ENCODE results near the gene NDRG3.

NDRG3 gene

GRCh38 chr20:36654506-36654905 is 91.4 kb downstream of the NDRG3 start:
- no peak for DNase-seq
- no peaks in the 10 kb centered on the region for H3K9me3 ChIP-seq
- no peak overlapping the region for H3K4me3 ChIP-seq (ENCODE audit: low read depth, low read length)
- TF ChIP-seq CTCF (IDR thresholded peaks at IDR 0.05; ENCODE audit: low read depth, low read length) = no peak
- H3K36me3 ChIP-seq = peaks cover 3% of the 10 kb centered on the region; the same call in 1 of the 2 replicates
- no peaks in the 10 kb centered on the region for H3K4me1 ChIP-seq
- no peaks in the 10 kb centered on the region for H3K27me3 ChIP-seq

DNA sequence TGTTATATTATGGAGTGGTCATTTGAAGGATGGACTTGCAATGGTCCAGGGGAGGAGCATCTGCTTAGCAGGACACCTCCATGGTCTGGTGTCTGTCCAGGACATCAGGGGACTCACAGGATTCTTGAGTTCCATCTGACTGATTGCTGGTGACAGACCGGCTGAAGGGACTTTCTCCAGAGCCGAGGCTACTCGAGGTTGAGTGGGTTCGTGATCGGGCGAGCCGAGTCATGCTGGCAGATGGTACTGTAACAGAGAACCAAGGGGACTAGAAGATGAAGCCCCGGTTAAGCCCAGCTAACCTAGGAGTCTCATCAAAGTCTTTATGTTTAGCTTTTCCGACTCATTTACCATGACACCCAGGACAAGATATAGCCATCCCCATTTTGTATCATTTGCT is 92.4 kb downstream of the NDRG3 start:
- H3K27me3 ChIP-seq = no peaks in the 10 kb centered on the region
- H3K4me3 ChIP-seq (ENCODE audit: low read depth, low read length) = no peak overlapping the region
- TF ChIP-seq CTCF (IDR thresholded peaks at IDR 0.05; ENCODE audit: low read depth, low read length) = no peak
- H3K9me3 ChIP-seq = no peaks in the 10 kb centered on the region
- no peak for DNase-seq
- no peaks in the 10 kb centered on the region for H3K4me1 ChIP-seq
- H3K36me3 ChIP-seq = peaks cover 3% of the 10 kb centered on the region; the same call in 1 of the 2 replicates

GRCh38 chr20:36647196-36648121 is 98.4 kb downstream of the NDRG3 start:
- no peak overlapping the region for H3K4me3 ChIP-seq (ENCODE audit: low read depth, low read length)
- H3K9me3 ChIP-seq = no peaks in the 10 kb centered on the region
- no peaks in the 10 kb centered on the region for H3K27me3 ChIP-seq
- TF ChIP-seq CTCF (IDR thresholded peaks at IDR 0.05; ENCODE audit: low read depth, low read length) = no peak
- no peaks in the 10 kb centered on the region for H3K4me1 ChIP-seq
- H3K36me3 ChIP-seq = no peaks in the 10 kb centered on the region
- DNase-seq = no peak

GRCh38 chr20:36646678-36647077 is 99.2 kb downstream of the NDRG3 start:
- H3K27me3 ChIP-seq = no peaks in the 10 kb centered on the region
- no peaks in the 10 kb centered on the region for H3K36me3 ChIP-seq
- DNase-seq = no peak
- H3K9me3 ChIP-seq = no peaks in the 10 kb centered on the region
- no peak for TF ChIP-seq CTCF (IDR thresholded peaks at IDR 0.05; ENCODE audit: low read depth, low read length)
- no peaks in the 10 kb centered on the region for H3K4me1 ChIP-seq
- no peak overlapping the region for H3K4me3 ChIP-seq (ENCODE audit: low read depth, low read length)

DNA sequence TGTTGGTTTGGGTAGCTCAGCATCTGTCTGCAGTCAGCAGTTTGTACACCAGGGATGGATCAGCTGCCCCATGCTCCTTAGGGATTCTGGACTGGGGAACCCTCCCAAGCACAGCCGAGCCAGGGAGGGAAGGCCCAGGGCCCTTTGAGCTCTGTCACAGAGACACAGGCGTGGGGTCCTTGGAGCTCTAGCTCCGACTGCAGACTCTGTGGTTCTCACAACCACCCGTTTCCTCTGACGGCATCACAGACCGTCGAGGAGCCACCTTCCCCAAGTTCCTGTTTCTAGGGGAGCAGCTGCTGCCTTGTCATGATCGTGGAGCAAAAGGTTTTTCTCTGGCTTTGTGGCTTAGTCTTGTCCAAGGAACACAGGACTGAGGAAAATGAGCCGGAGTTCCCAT is 99.9 kb downstream of the NDRG3 start, which contains the start of gene SLA2:
Gene SLA2 (minus strand): TSS at position 199 of the 400 bp plus-strand sequence. CDS start 4,861 bp downstream, outside the sequence.
- no peak for DNase-seq
- Histone ChIP-seq H3K4me1 (no peaks in the 10 kb centered on the region), H3K27me3 (no peaks in the 10 kb centered on the region), H3K9me3 (no peaks in the 10 kb centered on the region), H3K36me3 (no peaks in the 10 kb centered on the region), H3K4me3 (ENCODE audit: low read depth, low read length) (no peak within 1 kb of the TSS)
- no peak for TF ChIP-seq CTCF (IDR thresholded peaks at IDR 0.05; ENCODE audit: low read depth, low read length)

GRCh38 chr20:36645353-36645752 is 100.5 kb downstream of the NDRG3 start:
- Histone ChIP-seq H3K4me1 (no peaks in the 10 kb centered on the region), H3K4me3 (ENCODE audit: low read depth, low read length) (no peak overlapping the region), H3K9me3 (no peaks in the 10 kb centered on the region), H3K36me3 (no peaks in the 10 kb centered on the region), H3K27me3 (no peaks in the 10 kb centered on the region)
- no peak for TF ChIP-seq CTCF (IDR thresholded peaks at IDR 0.05; ENCODE audit: low read depth, low read length)
- no peak for DNase-seq
